B cell (primary cell): Measurements from ENCODE around the gene CFAP54. TPM values are rescaled to one million over a fixed set of nuclear protein-coding genes. Genes with fewer than 3 reads are reported as not detected.

ENCODE experiments used
- ATAC-seq: fragments of 200-7000 bp; cut with Tn5 transposase; one replicate; pipeline ENCODE4 v1.10.0; 2021; ENCODE audit warnings: low read depth, mild to moderate bottlenecking, moderate number of reproducible peaks, moderate library complexity
- CTCF ChIA-PET: fragments of 350-600 bp; sonication (Branson Sonifier 250); formaldehyde crosslinking; loops from one replicate; lab custom pipeline; 2021; ENCODE audit warnings: antibody characterized with exemption, inconsistent platforms; lab: Charles Lee
- POLR2A ChIA-PET: fragments of 350-600 bp; sonication (Branson Sonifier 250); formaldehyde crosslinking; loops from one replicate; lab custom pipeline; 2021; ENCODE audit warnings: antibody characterized with exemption; lab: Charles Lee
- DNase-seq: peaks from one replicate; pipeline ENCODE4 v3.0.0; 2013
- H2AFZ ChIP-seq: 2 replicates; pipeline ENCODE4 v1.6.1; 2012; ENCODE audit warnings: mild to moderate bottlenecking, low read depth, low read length; ENCODE audit not compliant: insufficient read depth, poor library complexity, severe bottlenecking
- H3K27ac ChIP-seq, 2 donors: 1 replicate in 1 of 2; 2 replicates in 1 of 2; pipeline ENCODE4 v1.5.1; 2012 to 2013; ENCODE audit warnings: low read length in 2 of 2, mild to moderate bottlenecking in 2 of 2, moderate library complexity in 1 of 2
- H3K27me3 ChIP-seq, 4 experiments: fragments of 200-600 bp in 1 of 4; sonication (generic) in 1 of 4; replicated peaks in 1 of 4; 1 replicate in 2 of 4; 2 replicates in 2 of 4; pipeline versions ENCODE4 v1.6.1 to v1.7.0; 2013 to 2016; ENCODE audit warnings: low read length in 3 of 4, mild to moderate bottlenecking in 2 of 4, mixed read lengths in 1 of 4, moderate library complexity in 1 of 4; ENCODE audit not compliant: insufficient read depth in 4 of 4, control insufficient read depth in 3 of 4; ENCODE audit errors: control extremely low read depth in 1 of 4
- H3K36me3 ChIP-seq, 2 experiments: replicated peaks in 1 of 2; 1 replicate in 1 of 2; 2 replicates in 1 of 2; pipeline versions ENCODE4 v1.6.1 to v1.7.1; 2013; ENCODE audit warnings: low read length in 1 of 2; ENCODE audit not compliant: insufficient read depth in 2 of 2, control insufficient read depth in 1 of 2; ENCODE audit errors: control extremely low read depth in 1 of 2, extremely low read depth in 1 of 2
- H3K4me1 ChIP-seq, 2 donors: fragments of 200-600 bp in 1 of 2; sonication (generic) in 1 of 2; 1 replicate in 1 of 2; 2 replicates in 1 of 2; pipeline versions ENCODE4 v1.5.1 to v1.6.1; 2013 to 2017; ENCODE audit warnings: low read length in 2 of 2; ENCODE audit not compliant: control insufficient read depth in 2 of 2, insufficient read depth in 2 of 2
- H3K4me2 ChIP-seq: replicated peaks from 2 replicates; pipeline ENCODE3; 2012; ENCODE audit warnings: mild to moderate bottlenecking, low read depth, low read length; ENCODE audit not compliant: poor library complexity, severe bottlenecking
- H3K4me3 ChIP-seq, 5 experiments: fragments of 200-600 bp in 1 of 5; sonication (generic) in 1 of 5; 1 replicate in 3 of 5; 2 replicates in 2 of 5; pipeline versions ENCODE4 v1.5.1 to v1.7.0; 2011 to 2016; ENCODE audit warnings: low read length in 4 of 5, mild to moderate bottlenecking in 4 of 5, low read depth in 2 of 5, control low read depth in 1 of 5, moderate library complexity in 1 of 5; ENCODE audit not compliant: insufficient read depth in 1 of 5; ENCODE audit errors: control extremely low read depth in 1 of 5, extremely low read depth in 1 of 5
- H3K79me2 ChIP-seq: fragments of 200-600 bp; sonication (generic); one replicate; pipeline ENCODE4 v1.6.0; 2016; ENCODE audit warnings: low read length; ENCODE audit not compliant: control insufficient read depth, insufficient read depth
- H3K9ac ChIP-seq: fragments of 200-600 bp; sonication (generic); 2 replicates; pipeline ENCODE4 v1.6.1; 2017; ENCODE audit warnings: mild to moderate bottlenecking, low read length, moderate library complexity
- H3K9me3 ChIP-seq, 3 donors: one replicate each; pipeline versions ENCODE4 v1.6.1 to v1.7.1; 2013; ENCODE audit warnings: low read length in 2 of 3; ENCODE audit not compliant: control insufficient read depth in 2 of 3, insufficient read depth in 1 of 3; ENCODE audit errors: control extremely low read depth in 1 of 3
- H4K20me1 ChIP-seq: 2 replicates; pipeline ENCODE4 v1.6.0; 2012; ENCODE audit warnings: mild to moderate bottlenecking, low read length; ENCODE audit not compliant: insufficient read depth, control insufficient read depth, poor library complexity, severe bottlenecking
- H3K27ac Mint-ChIP-seq: one replicate; pipeline ENCODE4 v1.8.0; 2021; ENCODE audit warnings: mixed read lengths
- H3K27me3 Mint-ChIP-seq: one replicate; pipeline ENCODE4 v1.8.0; 2021; ENCODE audit warnings: mixed read lengths
- H3K4me1 Mint-ChIP-seq: one replicate; pipeline ENCODE4 v1.8.0; 2021; ENCODE audit warnings: mixed read lengths
- H3K4me3 Mint-ChIP-seq: one replicate; pipeline ENCODE4 v1.8.0; 2021; ENCODE audit warnings: mixed read lengths
- H3K9me3 Mint-ChIP-seq: one replicate; pipeline ENCODE4 v1.8.0; 2022; ENCODE audit warnings: mixed read lengths; ENCODE audit not compliant: insufficient read depth
- CTCF ChIP-seq: fragments of 200-600 bp; IDR thresholded peaks from one replicate; pipeline ENCODE4 v1.8.0; 2022; ENCODE audit warnings: antibody characterized with exemption, mild to moderate bottlenecking
- EZH2 ChIP-seq: IDR thresholded peaks from 2 replicates; pipeline ENCODE4 v1.6.1; 2012; ENCODE audit warnings: borderline replicate concordance, low read depth, mild to moderate bottlenecking, moderate library complexity, low read length; ENCODE audit not compliant: insufficient read depth, poor library complexity, severe bottlenecking
- WGBS: methylation state at CpG from one replicate; pipeline ENCODE4 v1.1.5; 2013; ENCODE audit warnings: missing lambda C conversion rate; ENCODE audit not compliant: insufficient coverage; 5-methylcytosine and 5-hydroxymethylcytosine counted together
- intact Hi-C: fragments of 100-400 bp; cut with micrococcal nuclease; formaldehyde crosslinking; loops from one replicate; pipeline ENCODE4 v1.10.0; 2022
- polyA plus RNA-seq: library from polyadenylated mRNA; depleted of rRNA; stranded (reverse); fragments of >200 nt; gene quantifications from 2 replicates; pipeline ENCODE4 v1.2.3, GENCODE V29; 2012
- total RNA-seq, 2 donors: library from RNA; stranded (reverse); fragments of 120-200 nt in 1 of 2; gene quantifications; 1 replicate in 1 of 2; 2 replicates in 1 of 2; pipeline versions ENCODE4 v1.2.3 to v1.2.4, GENCODE V29; 2013 to 2022

The CFAP54 gene
- total and polyA plus RNA-seq, 2 donors (not counting 1 experiment from before 2014, with no cell fraction given) = 0.12 to 0.76 TPM

DNA sequence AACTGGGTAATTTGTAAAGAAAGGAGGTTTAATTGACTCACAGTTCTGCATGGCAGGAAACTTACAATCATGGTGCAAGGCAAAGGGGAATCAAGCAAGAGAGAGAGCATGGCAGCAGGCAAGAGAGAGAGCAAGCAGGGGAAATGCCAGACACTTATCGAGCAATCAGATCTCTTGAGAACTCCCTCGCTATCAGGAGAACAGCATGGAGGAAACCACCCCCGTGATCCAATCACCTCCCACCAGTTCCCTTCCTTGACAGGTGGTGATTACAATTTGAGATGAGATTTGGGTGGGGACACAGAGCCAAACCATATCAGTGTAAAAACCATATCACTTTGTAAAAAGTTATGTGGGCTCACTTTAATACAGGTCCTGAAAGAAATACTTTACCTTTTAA lies 361.3 kb downstream of the CFAP54 start:
- TF ChIP-seq EZH2 = no peak
- H3K4me3 Mint-ChIP-seq = no peak overlapping the region
- ChIA-PET POLR2A (no interaction called here), CTCF (no interaction called here)
- ATAC-seq (no peak), DNase-seq (no peak)
- WGBS = no CpG with 5 or more reads among the region's 3 CpGs
- Histone ChIP-seq H3K36me3 (no peaks in the 10 kb centered on the region), H3K27me3 (no peaks in the 10 kb centered on the region), H3K9me3 (peaks cover 0 to 1% (median 0%) of the 10 kb centered on the region in 3 donors), H3K9ac (no peak overlapping the region), H3K79me2 (no peaks in the 10 kb centered on the region), H2AFZ (no peak overlapping the region), H3K27ac (no peak overlapping the region), H3K4me2 (no peak overlapping the region), H3K4me1 (no peaks in the 10 kb centered on the region), H4K20me1 (no peaks in the 10 kb centered on the region), H3K4me3 (no peak overlapping the region)
- no peaks in the 10 kb centered on the region for H3K9me3 Mint-ChIP-seq
- H3K4me1 Mint-ChIP-seq = no peaks in the 10 kb centered on the region
- no peak overlapping the region for H3K27ac Mint-ChIP-seq
- intact Hi-C loops = no loop called here
- peaks cover 11% of the 10 kb centered on the region for H3K27me3 Mint-ChIP-seq

- Histone ChIP-seq H3K9me3 (peaks cover 2 to 3% (median 2%) of the 10 kb centered on the region in 3 donors), H2AFZ (no peak overlapping the region), H3K4me1 (no peaks in the 10 kb centered on the region), H3K4me3 (no peak overlapping the region), H4K20me1 (no peaks in the 10 kb centered on the region), H3K27ac (no peak overlapping the region), H3K27me3 (peaks cover 0 to 3% (median 0%) of the 10 kb centered on the region in 4 experiments), H3K4me2 (no peak overlapping the region), H3K9ac (no peak overlapping the region), H3K79me2 (no peaks in the 10 kb centered on the region), H3K36me3 (no peaks in the 10 kb centered on the region)
- POLR2A ChIA-PET = no interaction called here
- CTCF ChIA-PET = no interaction called here
- DNase-seq = no peak
- Mint-ChIP-seq H3K27me3 (peaks cover 14% of the 10 kb centered on the region), H3K4me1 (no peaks in the 10 kb centered on the region), H3K9me3 (peaks cover 12% of the 10 kb centered on the region), H3K4me3 (no peak overlapping the region), H3K27ac (no peak overlapping the region)
- ATAC-seq = no peak
- intact Hi-C loops = no loop called here
- no CpG with 5 or more reads among the region's 1 CpG for WGBS
- TF ChIP-seq EZH2 (no peak), CTCF (no peak)
These were observed 368.8 kb downstream of the CFAP54 start for GRCh38 chr12:96858162-96858561.
